Activated CD4-positive, alpha-beta T cell treated with anti-CD3 and anti-CD28 coated beads for 36 hours (primary cell): ENCODE measurements around the gene ZNF554. TPM values are rescaled to one million over a fixed set of nuclear protein-coding genes. Genes with fewer than 3 reads are reported as not detected.
"Not testable (repeated sequence)": the region's sequence is repeated elsewhere in the genome, so short reads cannot be mapped to it uniquely, and the experiment has no call there.

Experiments used
- ATAC-seq: fragments of 200-7000 bp; cut with Tn5 transposase; one replicate; pipeline ENCODE4 v1.10.0; 2021; ENCODE audit warnings: mild to moderate bottlenecking, moderate library complexity
- CTCF ChIA-PET: fragments of 350-600 bp; sonication (Branson Sonifier 250); formaldehyde crosslinking; loops from one replicate; lab custom pipeline; 2021; ENCODE audit warnings: antibody characterized with exemption; lab: Charles Lee
- POLR2A ChIA-PET: fragments of 350-600 bp; sonication (Branson Sonifier 250); formaldehyde crosslinking; loops from one replicate; lab custom pipeline; 2021; ENCODE audit warnings: antibody characterized with exemption, inconsistent platforms; lab: Charles Lee
- DNase-seq: peaks from one replicate; pipeline ENCODE4 v3.0.0-alpha.2; 2020
- H3K27ac Mint-ChIP-seq: one replicate; pipeline ENCODE4 v1.8.0; 2021; ENCODE audit warnings: mixed read lengths
- H3K27me3 Mint-ChIP-seq: one replicate; pipeline ENCODE4 v1.8.0; 2021; ENCODE audit warnings: mixed read lengths
- H3K36me3 Mint-ChIP-seq: one replicate; pipeline ENCODE4 v1.8.0; 2021; ENCODE audit warnings: low read depth, mixed read lengths
- H3K4me1 Mint-ChIP-seq: one replicate; pipeline ENCODE4 v1.8.0; 2021; ENCODE audit warnings: mixed read lengths
- H3K4me3 Mint-ChIP-seq: one replicate; pipeline ENCODE4 v1.8.0; 2021; ENCODE audit warnings: mild to moderate bottlenecking, moderate library complexity, mixed read lengths
- H3K9me3 Mint-ChIP-seq: one replicate; pipeline ENCODE4 v1.8.0; 2021; ENCODE audit warnings: low read depth, mixed read lengths
- intact Hi-C, 2 experiments: fragments of 100-400 bp; cut with DNase I in 1 of 2; cut with micrococcal nuclease in 1 of 2; formaldehyde crosslinking; loops; one replicate each; pipeline versions ENCODE4 v1.14.2 to v1.15.1; 2022 to 2024; cut with DNase I, micrococcal nuclease
- total RNA-seq, 2 experiments: library from RNA; stranded (reverse); gene quantifications; one replicate each; pipeline ENCODE4 v1.2.3, GENCODE V29; 2021

The ZNF554 gene
- total RNA-seq, 2 experiments from 2014 or later = 1.9 to 2.3 TPM

- Mint-ChIP-seq H3K36me3 (no peaks in the 10 kb centered on the region), H3K27me3 (peaks cover 5% of the 10 kb centered on the region), H3K27ac (no peak overlapping the region), H3K4me3 (no peak overlapping the region), H3K9me3 (no peaks in the 10 kb centered on the region), H3K4me1 (no peaks in the 10 kb centered on the region)
- ATAC-seq (no peak), DNase-seq (no peak)
- intact Hi-C loops = no loop called here
- POLR2A ChIA-PET = no interaction called here
- CTCF ChIA-PET = interaction anchor here (0.6 kb wide), 1 partner anchor 231 kb away, joined by 3 read pairs; no protein-coding TSS in a partner anchor
These were observed 45.8 kb downstream of the ZNF554 start for GRCh38 chr19:2865334-2866100.

- Mint-ChIP-seq H3K36me3 (no peaks in the 10 kb centered on the region), H3K27ac (no peak overlapping the region), H3K4me3 (no peak overlapping the region), H3K9me3 (no peaks in the 10 kb centered on the region), H3K4me1 (no peaks in the 10 kb centered on the region), H3K27me3 (peaks cover 5% of the 10 kb centered on the region)
- intact Hi-C loops = no loop called here
- ChIA-PET POLR2A (no interaction called here), CTCF (interaction anchor here (0.6 to 1.0 kb wide), 4 partner anchors 25 to 213 kb away, joined by 3 to 4 read pairs (median 3); partner anchors contain the start of gene ZNF555)
- DNase-seq = no peak
- ATAC-seq = no peak
These were observed 46.9 kb downstream of the ZNF554 start for GRCh38 chr19:2866495-2867024.

DNA sequence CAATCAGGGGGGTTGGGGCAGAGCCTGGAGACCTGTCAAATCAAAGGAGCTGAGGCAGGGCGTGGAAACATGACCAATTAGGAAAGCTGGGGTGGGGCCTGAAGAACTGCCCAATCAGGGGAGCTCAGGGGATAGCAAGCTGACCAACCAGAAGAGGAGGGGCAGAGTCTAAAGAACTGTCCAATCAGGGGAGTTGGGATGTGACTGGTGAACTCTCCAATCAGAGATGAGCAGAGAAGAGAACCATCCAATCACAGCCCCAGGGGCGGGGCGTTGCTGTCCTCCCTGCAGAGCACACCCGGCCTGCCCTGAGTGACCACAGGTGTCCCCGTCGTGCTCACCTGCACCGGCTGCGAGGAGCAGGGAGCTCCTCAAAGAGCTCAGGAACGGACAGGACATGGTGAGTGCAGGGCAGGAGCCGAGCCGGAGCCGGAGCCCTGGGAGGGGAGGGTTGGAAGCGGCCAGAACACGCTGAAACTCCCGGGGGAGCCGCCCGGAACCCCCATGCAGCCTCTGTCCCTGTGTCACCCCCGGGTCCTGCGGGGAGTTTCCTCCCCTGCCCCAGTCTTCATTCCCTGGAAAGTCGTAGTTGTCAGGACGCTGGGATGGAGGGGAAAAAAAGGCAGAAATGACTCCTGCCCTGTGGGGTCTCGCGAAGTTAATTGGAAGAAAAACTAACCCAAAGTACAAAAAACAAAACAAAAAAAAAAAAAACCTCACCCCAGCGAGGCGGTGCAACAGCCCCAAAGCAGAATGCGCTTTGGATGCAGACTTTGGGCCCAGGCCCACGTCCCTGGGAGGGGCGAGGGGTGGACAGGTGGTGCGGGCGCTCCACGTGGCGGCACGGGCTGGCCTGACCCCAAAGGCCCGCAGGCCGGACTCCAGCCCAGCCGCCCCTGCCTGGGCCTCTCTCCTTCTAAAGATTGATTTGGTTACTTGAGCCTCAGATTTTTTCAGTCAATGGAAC, 47.6 kb downstream of the ZNF554 start, which contains the start of gene ZNF556:
ZNF556 (plus strand) TSS at position 311 of the 967 bp plus-strand sequence; CDS start at position 398, 87 bp downstream.
- ChIA-PET POLR2A (no interaction called here), CTCF (interaction anchor here (0.6 to 1.0 kb wide), 4 partner anchors 26 to 214 kb away, joined by 3 to 4 read pairs (median 3); partner anchors contain the start of gene ZNF555)
- DNase-seq = peak; percentile 34

DNA sequence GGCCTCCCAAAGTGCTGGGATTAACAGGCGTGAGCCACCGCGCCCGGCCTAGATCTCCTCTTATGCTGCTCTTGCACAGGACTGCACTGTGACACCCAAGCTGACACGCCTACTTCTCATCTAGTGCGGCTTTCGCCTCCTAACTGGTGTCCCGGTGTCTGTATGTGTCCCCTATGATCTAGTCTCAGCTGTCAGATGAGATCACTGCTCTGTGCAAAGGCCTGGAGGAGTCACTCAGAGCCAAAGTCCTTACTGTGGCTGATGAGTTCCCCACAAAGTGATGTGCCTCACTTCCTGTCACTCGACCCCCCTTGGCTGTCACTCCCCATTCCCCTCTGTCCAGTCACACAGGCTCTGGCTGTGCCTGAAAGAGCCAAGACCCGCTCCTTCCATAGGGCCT, 50.0 kb downstream of the ZNF554 start:
- DNase-seq = no peak
- H3K9me3 Mint-ChIP-seq = no peaks in the 10 kb centered on the region
- CTCF ChIA-PET = interaction anchor here (3.8 kb wide), 1 partner anchor 222 kb away, joined by 11 read pairs; no protein-coding TSS in a partner anchor
- no peaks in the 10 kb centered on the region for H3K36me3 Mint-ChIP-seq
- no peaks in the 10 kb centered on the region for H3K4me1 Mint-ChIP-seq
- no peak overlapping the region for H3K27ac Mint-ChIP-seq
- no peak for ATAC-seq
- intact Hi-C loops = loop anchor here in 1 of 2 experiments (5.0 kb wide), 1 partner anchor 47 kb away; no protein-coding TSS in a partner anchor
- POLR2A ChIA-PET = no interaction called here
- H3K27me3 Mint-ChIP-seq = peaks cover 5% of the 10 kb centered on the region
- no peak overlapping the region for H3K4me3 Mint-ChIP-seq

More for the DNA sequence above, 47.6 kb downstream of the ZNF554 start, which contains the start of gene ZNF556:
- Mint-ChIP-seq H3K36me3 (no peaks in the 10 kb centered on the region), H3K9me3 (no peaks in the 10 kb centered on the region), H3K4me1 (no peaks in the 10 kb centered on the region), H3K4me3 (no peak within 1 kb of the TSS), H3K27me3 (peaks cover 5% of the 10 kb centered on the region), H3K27ac (no peak within 1 kb of the TSS)
- peak; percentile 73 for ATAC-seq
- intact Hi-C loops = no loop called here

GRCh38 chr19:2872175-2872574, 52.5 kb downstream of the ZNF554 start:
- H3K9me3 Mint-ChIP-seq, H3K4me1 Mint-ChIP-seq, H3K27ac Mint-ChIP-seq, H3K4me3 Mint-ChIP-seq, POLR2A ChIA-PET, ATAC-seq, DNase-seq, H3K27me3 Mint-ChIP-seq, H3K36me3 Mint-ChIP-seq: not testable (repeated sequence)
- intact Hi-C loops = loop anchor here (1.0 to 5.0 kb wide), 3 partner anchors 50 to 224 kb away; no protein-coding TSS in a partner anchor
- CTCF ChIA-PET = interaction anchor here (1.0 kb wide), 1 partner anchor 15 kb away, joined by 3 read pairs; no protein-coding TSS in a partner anchor

DNA sequence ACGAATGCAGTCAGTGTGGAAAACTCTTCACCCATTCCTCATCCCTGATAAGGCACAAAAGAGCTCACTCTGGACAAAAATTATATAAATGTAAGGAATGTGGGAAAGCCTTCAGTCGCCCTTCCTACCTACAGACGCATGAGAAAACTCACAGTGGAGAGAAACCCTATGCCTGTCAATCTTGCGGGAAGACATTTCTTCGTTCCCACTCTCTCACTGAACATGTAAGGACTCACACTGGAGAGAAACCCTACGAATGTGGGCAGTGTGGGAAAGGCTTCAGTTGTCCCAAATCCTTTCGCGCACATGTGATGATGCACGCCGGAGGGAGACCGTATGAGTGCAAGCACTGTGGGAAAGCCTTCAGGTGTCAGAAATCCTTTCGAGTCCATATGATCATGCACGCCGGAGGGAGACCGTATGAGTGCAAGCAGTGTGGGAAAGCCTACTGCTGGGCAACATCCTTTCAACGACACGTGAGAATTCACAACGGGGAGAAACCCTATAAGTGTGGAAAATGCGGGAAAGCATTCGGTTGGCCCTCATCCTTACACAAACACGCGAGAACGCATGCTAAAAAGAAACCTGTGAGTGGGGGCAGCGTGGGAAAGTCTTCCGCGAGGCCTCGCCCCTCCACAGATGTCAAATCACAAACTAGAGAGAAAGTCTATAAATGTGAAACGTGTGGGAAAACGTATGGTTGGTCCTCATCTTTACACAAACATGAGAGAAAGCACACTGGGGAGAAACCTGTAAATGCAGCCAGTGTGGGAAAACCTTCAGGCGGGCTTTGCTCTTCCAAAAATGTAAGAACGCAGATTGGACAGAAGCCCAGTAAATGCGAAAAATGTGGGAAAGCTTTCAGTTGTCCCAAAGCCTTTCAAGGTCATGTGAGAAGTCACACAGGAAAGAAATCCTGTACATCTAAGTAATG, 58.0 kb downstream of the ZNF554 start:
- H3K9me3 Mint-ChIP-seq = peaks cover 12% of the 10 kb centered on the region
- no peak for DNase-seq
- peaks cover 13% of the 10 kb centered on the region for H3K36me3 Mint-ChIP-seq
- no peak overlapping the region for H3K4me3 Mint-ChIP-seq
- ChIA-PET POLR2A (no interaction called here), CTCF (no interaction called here)
- no peak for ATAC-seq
- no peaks in the 10 kb centered on the region for H3K27me3 Mint-ChIP-seq
- H3K4me1 Mint-ChIP-seq = no peaks in the 10 kb centered on the region
- no peak overlapping the region for H3K27ac Mint-ChIP-seq
- intact Hi-C loops = no loop called here

DNA sequence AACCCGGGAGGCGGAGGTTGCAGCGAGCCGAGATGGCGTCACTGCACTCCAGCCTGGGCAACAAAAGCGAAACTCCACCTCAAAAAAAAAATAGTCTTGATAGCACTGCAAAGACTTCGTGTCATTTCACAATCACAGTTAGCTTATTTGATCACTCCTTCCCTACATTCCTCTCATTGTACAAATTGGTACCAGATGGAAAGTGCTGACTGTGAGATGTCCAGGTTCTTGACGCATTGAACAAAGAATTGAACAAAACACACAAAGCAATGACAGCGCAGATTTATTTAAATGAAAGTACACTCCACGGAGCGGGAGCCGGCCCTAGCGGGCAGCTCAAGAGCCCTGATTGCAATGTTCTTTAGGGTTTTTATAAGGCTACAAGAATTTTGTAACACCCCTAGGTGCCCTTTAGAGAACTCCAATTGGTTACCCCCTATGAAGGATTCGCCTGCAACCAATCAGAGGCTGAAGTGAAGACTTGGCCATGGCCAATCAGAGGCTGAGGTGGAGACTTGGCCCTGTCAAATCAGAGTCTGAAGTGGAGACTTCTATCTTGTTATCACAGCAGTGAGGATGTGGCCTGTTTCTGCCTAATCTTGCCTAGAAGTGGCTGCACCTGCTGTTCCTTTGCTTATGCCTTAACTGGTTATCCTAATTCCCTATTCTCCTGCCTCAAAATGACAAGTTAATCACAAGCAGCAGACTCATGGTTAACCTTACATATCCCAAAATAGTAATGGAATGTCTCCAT, 64.2 kb downstream of the ZNF554 start:
- H3K27ac Mint-ChIP-seq = no peak overlapping the region
- H3K4me3 Mint-ChIP-seq = no peak overlapping the region
- intact Hi-C loops = no loop called here
- no peak for DNase-seq
- ATAC-seq = peak; percentile 50
- POLR2A ChIA-PET = interaction anchor here (0.6 kb wide), 2 partner anchors 8 to 164 kb away, joined by 4 to 8 read pairs; no protein-coding TSS in a partner anchor
- no peaks in the 10 kb centered on the region for H3K9me3 Mint-ChIP-seq
- peaks cover 5% of the 10 kb centered on the region for H3K4me1 Mint-ChIP-seq
- CTCF ChIA-PET = interaction anchor here (0.7 to 1.6 kb wide), 3 partner anchors 8 to 67 kb away, joined by 3 to 6 read pairs (median 4); partner anchors contain the start of gene ZNF555
- peaks cover 2% of the 10 kb centered on the region for H3K36me3 Mint-ChIP-seq
- H3K27me3 Mint-ChIP-seq = no peaks in the 10 kb centered on the region

DNA sequence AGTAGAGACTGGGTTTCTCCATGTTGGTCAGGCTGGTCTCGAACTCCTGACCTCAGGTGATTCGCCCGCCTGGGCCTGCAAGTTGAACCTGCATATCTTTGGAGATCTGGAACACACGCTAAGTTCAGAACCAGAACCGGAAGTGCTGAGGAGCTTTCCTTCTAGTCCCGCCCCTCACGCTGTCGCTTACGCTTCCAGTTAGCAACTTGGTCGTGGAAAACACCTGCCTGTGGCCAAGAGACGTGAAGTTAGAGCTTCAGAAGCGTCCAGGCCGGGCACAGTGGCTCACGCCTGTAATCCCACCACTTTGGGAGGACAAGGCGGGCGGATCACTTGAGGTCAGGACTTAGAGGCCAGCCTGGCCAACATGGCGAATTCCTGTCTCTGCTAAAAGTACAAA, 66.1 kb downstream of the ZNF554 start:
- Mint-ChIP-seq H3K9me3 (no peaks in the 10 kb centered on the region), H3K36me3 (no peaks in the 10 kb centered on the region), H3K27ac (no peak overlapping the region), H3K4me3 (no peak overlapping the region), H3K4me1 (peaks cover 5% of the 10 kb centered on the region), H3K27me3 (no peaks in the 10 kb centered on the region)
- ChIA-PET CTCF (interaction anchor here (1.2 kb wide), 1 partner anchor 28 kb away, joined by 4 read pairs; no protein-coding TSS in a partner anchor), POLR2A (no interaction called here)
- no peak for ATAC-seq
- no peak for DNase-seq
- intact Hi-C loops = no loop called here
